Retinal pigment epithelial cell (primary cell): ENCODE results near the gene WDHD1.

Experiments
- DNase-seq: peaks from one replicate; pipeline ENCODE4 v3.0.0-alpha.2; 2010; ENCODE audit warnings: low read depth
- H3K4me3 ChIP-seq: 2 replicates; pipeline ENCODE4 v1.5.1; 2011; ENCODE audit warnings: mild to moderate bottlenecking, low read length, control low read depth, moderate library complexity
- TF ChIP-seq, protein P1 (sequence below): conservative IDR thresholded peaks from 2 replicates; pipeline ENCODE4 v1.5.1; 2011; ENCODE audit warnings: low read depth, low read length, control low read depth, inconsistent platforms

The WDHD1 gene

DNA sequence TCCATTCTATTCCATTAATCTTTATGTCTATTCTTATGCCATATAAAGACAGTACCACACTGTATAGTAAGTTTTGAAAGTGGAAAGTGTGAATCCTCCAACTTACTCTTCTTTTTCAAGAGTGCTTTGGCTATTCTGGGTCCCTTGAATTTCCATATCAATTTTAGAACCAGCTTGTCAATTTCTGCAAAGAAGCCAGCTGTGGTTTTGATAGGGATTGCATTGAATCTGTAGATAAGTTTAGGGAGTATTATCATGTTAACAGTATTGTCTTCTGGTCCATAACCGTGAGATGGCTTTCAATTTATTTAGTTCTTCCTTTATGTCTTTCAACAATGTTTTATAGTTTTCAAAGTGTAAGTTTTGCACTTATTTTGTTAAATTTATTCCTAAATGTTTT is 90.1 kb downstream of the WDHD1 start:
- H3K4me3 ChIP-seq = no peak overlapping the region
- DNase-seq = no peak
- TF ChIP-seq, protein P1, sequence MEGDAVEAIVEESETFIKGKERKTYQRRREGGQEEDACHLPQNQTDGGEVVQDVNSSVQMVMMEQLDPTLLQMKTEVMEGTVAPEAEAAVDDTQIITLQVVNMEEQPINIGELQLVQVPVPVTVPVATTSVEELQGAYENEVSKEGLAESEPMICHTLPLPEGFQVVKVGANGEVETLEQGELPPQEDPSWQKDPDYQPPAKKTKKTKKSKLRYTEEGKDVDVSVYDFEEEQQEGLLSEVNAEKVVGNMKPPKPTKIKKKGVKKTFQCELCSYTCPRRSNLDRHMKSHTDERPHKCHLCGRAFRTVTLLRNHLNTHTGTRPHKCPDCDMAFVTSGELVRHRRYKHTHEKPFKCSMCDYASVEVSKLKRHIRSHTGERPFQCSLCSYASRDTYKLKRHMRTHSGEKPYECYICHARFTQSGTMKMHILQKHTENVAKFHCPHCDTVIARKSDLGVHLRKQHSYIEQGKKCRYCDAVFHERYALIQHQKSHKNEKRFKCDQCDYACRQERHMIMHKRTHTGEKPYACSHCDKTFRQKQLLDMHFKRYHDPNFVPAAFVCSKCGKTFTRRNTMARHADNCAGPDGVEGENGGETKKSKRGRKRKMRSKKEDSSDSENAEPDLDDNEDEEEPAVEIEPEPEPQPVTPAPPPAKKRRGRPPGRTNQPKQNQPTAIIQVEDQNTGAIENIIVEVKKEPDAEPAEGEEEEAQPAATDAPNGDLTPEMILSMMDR = no peak

DNA sequence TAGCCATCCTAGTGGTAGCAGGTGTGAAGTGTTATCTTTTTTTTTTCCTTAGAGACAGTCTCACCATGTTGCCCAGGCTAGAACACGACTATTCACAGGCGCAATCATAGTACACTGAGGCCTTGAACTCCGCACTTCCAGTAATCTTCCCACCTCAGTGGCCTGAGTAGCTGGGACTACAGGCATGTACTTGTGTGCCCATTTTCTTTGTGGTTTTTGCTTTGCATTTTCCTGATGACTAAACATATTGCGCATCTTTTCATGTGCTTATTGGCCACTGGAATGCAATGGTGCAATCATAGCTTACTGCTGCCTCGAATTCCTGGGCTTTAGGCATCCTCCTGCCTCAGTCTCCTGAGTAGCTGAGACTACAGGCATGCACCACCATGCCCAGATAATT is 90.9 kb downstream of the WDHD1 start:
- TF ChIP-seq, protein P1 = no peak
- DNase-seq = no peak
- H3K4me3 ChIP-seq = no peak overlapping the region

DNA sequence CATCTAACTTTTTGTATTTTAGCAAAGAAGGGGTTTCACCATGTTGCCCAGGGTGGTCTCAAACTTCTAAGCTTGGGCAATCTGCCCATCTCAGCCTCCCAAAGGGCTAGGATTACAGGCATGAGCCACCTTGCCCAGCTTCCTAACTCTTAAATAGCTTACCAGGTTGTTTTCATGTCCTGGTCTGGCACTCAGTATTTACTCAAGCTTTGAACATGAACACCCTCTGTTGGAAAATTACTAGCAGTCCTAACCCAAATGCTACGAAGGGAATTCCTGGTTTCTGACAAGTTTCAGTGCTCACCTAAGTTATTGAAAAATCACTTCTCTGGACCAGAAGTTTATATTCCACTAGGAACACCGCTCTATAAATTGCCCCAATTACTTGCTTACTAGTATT is 91.8 kb downstream of the WDHD1 start:
- H3K4me3 ChIP-seq = no peak overlapping the region
- no peak for DNase-seq
- TF ChIP-seq, protein P1 = no peak

DNA sequence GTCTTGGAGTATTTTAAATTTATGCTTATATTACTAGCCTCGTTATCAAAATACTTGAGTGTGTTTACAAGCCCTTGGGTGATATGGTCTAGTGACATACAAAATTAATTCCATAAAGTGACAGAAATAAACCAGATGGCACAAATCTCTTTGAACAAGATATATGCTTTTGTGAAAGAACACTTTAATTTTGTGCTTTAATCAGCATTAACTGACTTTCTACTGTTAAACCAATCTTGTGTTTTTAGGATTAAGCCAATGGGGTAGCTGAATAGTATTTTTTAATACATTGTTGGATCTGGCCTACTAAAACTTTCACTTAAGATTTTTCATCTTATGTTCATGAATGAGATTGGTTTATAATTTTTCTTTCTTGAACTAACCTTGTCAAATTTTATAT is 93.9 kb downstream of the WDHD1 start:
- TF ChIP-seq, protein P1 = no peak
- no peak overlapping the region for H3K4me3 ChIP-seq
- no peak for DNase-seq

DNA sequence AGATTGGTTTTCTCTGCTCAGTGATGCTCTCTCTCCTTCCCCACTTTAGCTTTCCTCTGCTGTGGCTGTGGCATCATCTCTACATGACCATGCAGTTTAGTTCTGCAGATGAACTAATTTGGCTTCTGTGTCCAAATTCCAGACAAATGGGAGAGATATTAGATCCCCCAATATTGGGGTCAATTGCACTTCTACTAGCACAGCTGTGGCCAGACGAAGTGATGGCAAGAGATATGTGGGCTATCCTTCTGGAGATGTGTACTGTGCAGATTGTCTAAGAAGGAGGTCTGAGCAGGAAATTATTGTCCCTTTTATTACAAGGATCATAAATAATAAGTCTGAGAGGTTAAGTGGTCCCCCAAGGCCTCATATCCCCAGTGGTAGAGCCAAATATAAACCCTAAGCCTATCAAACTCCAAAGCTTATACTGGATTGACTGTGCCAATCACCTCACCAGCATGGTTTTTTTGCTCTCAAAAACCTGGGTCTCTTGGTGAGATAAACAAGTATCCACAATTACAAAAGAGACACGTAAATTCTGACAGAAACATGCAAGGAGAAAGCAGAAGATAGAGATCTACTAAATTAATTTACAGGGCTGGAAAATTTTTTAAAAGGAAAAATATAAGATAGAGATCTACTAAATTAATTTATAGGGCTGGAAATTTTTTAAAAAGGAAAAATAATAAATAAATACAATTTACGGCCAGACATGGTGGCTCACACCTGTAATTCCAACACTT is 95.1 kb downstream of the WDHD1 start:
- no peak overlapping the region for H3K4me3 ChIP-seq
- no peak for DNase-seq
- TF ChIP-seq, protein P1 = no peak

DNA sequence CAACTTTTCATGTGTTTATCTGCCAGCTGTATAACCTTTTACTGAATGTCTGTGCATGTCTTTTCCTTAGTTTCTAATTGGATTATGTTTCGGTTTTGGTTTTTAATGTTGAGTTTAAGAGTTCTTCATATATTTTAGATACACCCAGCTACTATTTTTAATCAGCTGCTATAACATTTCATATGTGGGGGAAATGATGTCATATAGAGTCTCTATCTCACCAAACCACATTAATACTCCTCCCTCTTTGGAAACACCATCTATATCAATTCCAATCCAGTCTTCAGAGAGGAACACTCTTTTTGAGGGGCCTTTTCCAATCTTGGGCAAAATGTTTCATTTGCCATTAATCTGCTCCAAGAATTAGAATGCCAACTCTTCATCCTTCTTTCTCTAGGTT is 95.8 kb downstream of the WDHD1 start:
- no peak overlapping the region for H3K4me3 ChIP-seq
- TF ChIP-seq, protein P1 = no peak
- DNase-seq = no peak

DNA sequence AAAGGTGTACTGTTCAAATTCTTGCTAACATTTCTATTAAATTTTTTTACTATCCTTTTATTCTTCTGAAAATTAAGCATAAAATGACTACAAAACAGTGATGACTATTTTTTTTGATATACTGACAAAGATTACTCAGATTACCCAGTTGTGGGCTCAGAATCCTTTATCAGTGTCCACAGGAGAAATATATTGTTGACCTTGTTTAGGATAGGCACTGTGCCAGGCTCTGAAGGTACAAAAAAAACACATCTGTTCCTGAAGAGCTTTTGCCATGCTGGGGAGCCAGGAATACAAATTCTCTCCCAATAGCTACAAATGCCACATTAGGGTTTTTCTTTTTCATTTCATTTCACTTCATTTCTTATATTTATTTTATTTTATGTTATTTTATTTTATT is 97.3 kb downstream of the WDHD1 start:
- no peak for DNase-seq
- TF ChIP-seq, protein P1 = no peak
- H3K4me3 ChIP-seq = no peak overlapping the region
